K562 (cell line): ENCODE data around the gene FAM131C. TPM values are rescaled to one million over a fixed set of nuclear protein-coding genes. Genes with fewer than 3 reads are reported as not detected.
A peak's percentile ranks its signal among the peaks of the same experiment; 100 is the strongest.

Source experiments
- ATF1 ChIP-seq, 2 experiments: fragments of 450-650 bp in 1 of 2; IDR thresholded peaks; 2 replicates each; pipeline ENCODE4 v1.6.1; 2016; ENCODE audit warnings: missing compliant biosample characterization in 1 of 2, missing genetic modification characterization in 1 of 2
- ATF3 ChIP-seq, 2 experiments: fragments of 450-650 bp in 1 of 2; sonication (generic) in 1 of 2; formaldehyde crosslinking in 1 of 2; IDR thresholded peaks in 1 of 2; conservative IDR thresholded peaks in 1 of 2; 2 replicates each; pipeline versions ENCODE4 v1.6.1 to v1.8.1; 2016 to 2023; ENCODE audit warnings: mild to moderate bottlenecking in 2 of 2, moderate library complexity in 2 of 2, inconsistent platforms in 1 of 2, missing genetic modification reagents in 1 of 2
- DACH1 ChIP-seq: fragments of 450-650 bp; IDR thresholded peaks from 2 replicates; pipeline ENCODE4 v1.6.1; 2018; ENCODE audit not compliant: partially characterized antibody
- JUN ChIP-seq, 2 experiments: sonication (generic) in 1 of 2; formaldehyde crosslinking in 1 of 2; IDR thresholded peaks; 2 replicates each; pipeline versions ENCODE4 v1.6.1 to v1.8.0; 2012 to 2022; ENCODE audit warnings: borderline replicate concordance in 2 of 2, mild to moderate bottlenecking in 2 of 2, improper control_type of control experiment in 1 of 2, low read depth in 1 of 2, low read length in 1 of 2, missing genetic modification reagents in 1 of 2
- MAX ChIP-seq: sonication (generic); formaldehyde crosslinking; IDR thresholded peaks from 2 replicates; pipeline ENCODE4 v1.9.0; 2022; ENCODE audit warnings: mild to moderate bottlenecking, missing genetic modification reagents
- MCM3 ChIP-seq: fragments of 450-650 bp; IDR thresholded peaks from 2 replicates; pipeline ENCODE4 v1.6.1; 2016
- NBN ChIP-seq: fragments of 450-650 bp; IDR thresholded peaks from 2 replicates; pipeline ENCODE4 v1.6.1; 2016; ENCODE audit warnings: low read depth, mild to moderate bottlenecking
- NEUROD1 ChIP-seq: fragments of 150-350 bp; IDR thresholded peaks from 2 replicates; pipeline ENCODE4 v1.6.1; 2014; ENCODE audit warnings: borderline replicate concordance, low read length, low read depth; ENCODE audit not compliant: partially characterized antibody
- PRDM10 ChIP-seq: fragments of 450-650 bp; IDR thresholded peaks from 2 replicates; pipeline ENCODE4 v1.6.1; 2018; ENCODE audit not compliant: partially characterized antibody
- RERE ChIP-seq: sonication (generic); formaldehyde crosslinking; IDR thresholded peaks from 2 replicates; pipeline ENCODE4 v1.8.0; 2023; ENCODE audit warnings: missing genetic modification reagents, mild to moderate bottlenecking, borderline replicate concordance
- RHOXF2B ChIP-seq: fragments of 250-450 bp; sonication (Bioruptor Pico); conservative IDR thresholded peaks from 2 replicates; pipeline ENCODE4 v1.5.1; 2021
- SMARCE1 ChIP-seq: fragments of 450-650 bp; IDR thresholded peaks from 2 replicates; pipeline ENCODE4 v1.7.1; 2016; ENCODE audit warnings: mild to moderate bottlenecking
- U2AF1 ChIP-seq: fragments of 200-400 bp; formaldehyde crosslinking; optimal IDR thresholded peaks from 2 replicates; pipeline ENCODE3; 2017; ENCODE audit warnings: mild to moderate bottlenecking, low read depth, low read length, moderate library complexity
- ZNF780A ChIP-seq: fragments of 250-450 bp; sonication (Bioruptor Pico); IDR thresholded peaks from 2 replicates; pipeline ENCODE4 v1.5.0; 2021; ENCODE audit warnings: mild to moderate bottlenecking
- polyA plus RNA-seq, 8 experiments: library from polyadenylated mRNA; depleted of rRNA in 4 of 8; stranded (reverse) in 5 of 8; unstranded in 3 of 8; fragments of >200 nt; fragmentation: Nextera tagmentation in 2 of 8; fragmentation: Illumina TruSeq in 1 of 8; extraction: Ambion mirVana in 2 of 8; extraction: Trizol in 1 of 8; gene quantifications; 2 replicates each; pipeline versions ENCODE4 v1.2.1 to v1.2.3, GENCODE V29; 2011 to 2014; ENCODE audit warnings: inconsistent platforms in 1 of 8, missing spikeins in 1 of 8
- total RNA-seq, 7 experiments: library from RNA; depleted of rRNA in 6 of 7; stranded (reverse); fragments of >200 nt in 6 of 7; fragmentation: Illumina TruSeq in 2 of 7; extraction: Trizol in 2 of 7; gene quantifications; 2 replicates each; pipeline versions ENCODE4 v1.2.1 to v1.2.3, GENCODE V29; 2011 to 2021; ENCODE audit warnings: low replicate concordance in 1 of 7

FAM131C gene
- total and polyA plus RNA-seq, 9 of the 15 experiments (the other 6 are each of a cell fraction or from before 2014, with no cell fraction given), result 0.10 to 0.29 (median 0.16) TPM; not detected in 6

- peak; percentile 50; the same call in 1 of the 2 replicates for TF ChIP-seq MAX (CRISPR knock-in tag)
- no peak for TF ChIP-seq U2AF1
- TF ChIP-seq PRDM10, result peak; percentile 41
- TF ChIP-seq JUN (IDR thresholded peaks at IDR 0.05; ENCODE audit: borderline replicate concordance, low read depth, low read length), result 0 out of 2 replicates have a peak, but pooled peaks have one; percentile 40
- TF ChIP-seq JUN (CRISPR knock-in tag; IDR thresholded peaks at IDR 0.05; ENCODE audit: borderline replicate concordance), result no peak
- no peak for TF ChIP-seq ZNF780A (CRISPR knock-in tag)
- peak; percentile 56; the same call in 1 of the 2 replicates for TF ChIP-seq SMARCE1
- no peak for TF ChIP-seq DACH1
- TF ChIP-seq RHOXF2B (CRISPR knock-in tag), result no peak
- peak; percentile 26; the same call in 1 of the 2 replicates for TF ChIP-seq NBN
- TF ChIP-seq ATF1 (CRISPR knock-in tag; IDR thresholded peaks at IDR 0.05), result no peak
- TF ChIP-seq ATF1 (tag; IDR thresholded peaks at IDR 0.05), result no peak
- TF ChIP-seq MCM3, result peak; percentile 66; the same call in 1 of the 2 replicates
- no peak for TF ChIP-seq RERE
- TF ChIP-seq NEUROD1, result no peak
- TF ChIP-seq ATF3 (IDR thresholded peaks at IDR 0.05), result peak; percentile 90
- TF ChIP-seq ATF3 (CRISPR knock-in tag; conservative IDR thresholded peaks at IDR 0.05), result no peak
Measured at GRCh38 chr1:16111771-16112595, 38.5 kb upstream of the FAM131C start (continued).
